AG20443 (cell line): ENCODE measurements around the gene COL4A1.
A peak's percentile ranks its signal among the peaks of the same experiment; 100 is the strongest.

ENCODE experiments used
- DNase-seq: peaks from one replicate; pipeline ENCODE4 v3.0.0; 2012; ENCODE audit warnings: low spot score, mixed read lengths

The COL4A1 gene

DNA sequence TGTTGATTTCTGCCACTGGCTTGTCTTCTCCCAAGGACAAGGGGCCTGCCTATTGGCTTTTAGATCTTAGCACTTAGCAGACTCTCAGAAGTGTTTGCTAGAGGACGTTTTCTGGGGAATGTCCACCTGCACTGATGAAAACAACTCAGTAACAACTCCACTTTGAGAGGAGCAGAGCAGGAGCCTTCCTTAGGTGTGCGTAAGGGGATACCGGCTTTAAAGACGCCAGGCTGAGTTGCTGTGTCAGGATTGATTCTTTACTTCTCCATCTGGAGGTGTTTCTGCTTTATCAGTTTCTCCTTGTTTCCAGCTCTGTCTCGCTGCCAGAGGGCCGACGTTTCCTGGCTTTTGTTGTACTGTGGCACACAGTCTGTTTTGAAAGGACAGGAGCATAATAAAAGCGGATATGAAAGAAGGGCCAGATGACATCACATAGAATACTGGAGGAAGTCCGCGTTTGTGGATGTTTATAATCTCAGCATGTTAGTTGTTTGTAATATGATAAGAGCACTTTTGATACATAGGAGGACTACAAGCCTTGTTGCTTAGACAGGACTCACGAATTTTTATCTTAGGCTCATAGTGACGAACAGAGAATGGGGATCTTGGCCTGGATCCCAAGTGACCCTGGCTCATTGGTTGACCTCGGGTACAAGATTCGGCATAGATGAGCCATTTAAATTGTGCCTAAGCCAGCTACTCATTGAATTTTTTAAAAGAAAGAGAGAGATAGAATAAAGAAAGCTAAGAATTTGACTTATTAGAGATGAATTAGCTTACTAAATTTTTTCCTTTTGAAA is 34.7 kb upstream of the COL4A1 start:
- DNase-seq, result no peak

DNA sequence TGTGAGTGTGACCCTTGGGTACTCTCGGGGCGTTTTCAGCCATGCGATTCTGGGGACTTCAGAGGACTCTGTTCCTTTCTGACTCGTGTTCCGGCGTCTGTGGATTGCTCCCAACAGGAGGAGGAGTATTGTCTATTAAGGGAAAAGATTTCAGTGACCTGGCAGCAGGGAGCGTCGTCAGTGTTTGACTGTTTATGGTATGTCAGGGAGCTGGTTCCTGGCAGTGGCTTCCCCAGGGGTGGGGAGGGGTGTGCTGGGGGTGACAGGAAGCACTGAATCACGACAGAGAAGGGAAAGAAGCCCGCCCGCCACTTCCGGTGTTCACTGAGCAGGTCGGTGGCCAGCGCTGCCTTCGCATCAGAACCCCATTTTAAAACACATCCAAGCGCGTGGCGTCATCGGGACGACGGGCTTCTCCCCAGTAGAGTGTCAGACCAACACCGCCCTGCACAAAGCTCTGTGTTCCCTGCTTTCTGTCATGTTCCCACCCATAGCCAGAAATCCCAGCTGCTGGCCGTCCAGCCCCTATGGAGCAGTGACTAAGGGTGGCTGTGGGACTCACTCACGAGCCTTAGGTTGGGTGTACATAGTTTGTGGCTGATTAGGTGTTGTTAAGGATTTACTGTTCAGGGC is 34.0 kb upstream of the COL4A1 start:
- DNase-seq, result peak; percentile 48

DNA sequence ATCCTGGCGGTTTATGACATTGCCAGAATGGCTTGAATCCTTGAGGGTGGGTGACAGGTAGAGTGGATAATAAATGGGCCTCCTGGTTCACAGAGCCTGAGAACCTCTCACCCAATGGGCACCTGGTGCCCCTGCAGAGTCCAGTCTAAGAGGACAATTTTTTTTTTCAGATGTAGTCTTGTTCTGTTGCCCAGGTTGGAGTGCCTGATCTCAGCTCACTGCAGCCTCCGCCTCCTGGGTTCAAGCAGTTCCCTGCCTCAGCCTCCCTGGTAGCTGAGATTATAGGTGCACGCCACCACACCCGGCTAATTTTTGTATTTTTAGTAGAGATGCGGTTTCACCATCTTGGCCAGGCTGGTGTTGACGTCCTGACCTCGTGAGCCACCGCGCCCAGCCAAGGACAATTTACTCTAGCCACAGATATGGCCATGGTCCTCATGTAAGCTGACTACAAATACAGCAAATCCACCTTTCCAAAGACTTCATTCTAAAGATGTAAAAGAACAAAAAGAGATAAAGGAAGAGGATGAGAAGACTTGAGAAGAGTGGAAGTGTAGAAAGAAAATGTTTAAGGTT is 33.1 kb upstream of the COL4A1 start:
- DNase-seq, result no peak

DNA sequence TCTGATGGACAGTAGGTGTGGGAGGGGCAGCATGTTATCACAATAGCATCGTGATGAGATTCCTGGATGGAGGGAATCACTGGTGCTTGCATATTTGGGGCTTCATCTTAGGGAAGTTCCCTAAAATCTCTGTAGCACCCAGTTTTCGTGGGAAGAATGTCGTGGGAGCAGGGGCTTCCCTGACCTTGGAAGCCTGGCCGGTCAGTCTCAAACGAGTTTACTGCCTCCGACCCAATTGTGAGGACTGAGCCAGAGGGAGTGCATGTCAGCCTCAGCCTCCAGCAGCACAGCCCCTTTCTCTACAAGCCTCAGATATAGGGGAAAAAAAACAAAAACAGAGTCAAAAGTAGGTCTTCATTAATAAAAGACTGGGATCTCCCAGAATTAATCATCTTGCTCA is 32.3 kb upstream of the COL4A1 start:
- no peak for DNase-seq

DNA sequence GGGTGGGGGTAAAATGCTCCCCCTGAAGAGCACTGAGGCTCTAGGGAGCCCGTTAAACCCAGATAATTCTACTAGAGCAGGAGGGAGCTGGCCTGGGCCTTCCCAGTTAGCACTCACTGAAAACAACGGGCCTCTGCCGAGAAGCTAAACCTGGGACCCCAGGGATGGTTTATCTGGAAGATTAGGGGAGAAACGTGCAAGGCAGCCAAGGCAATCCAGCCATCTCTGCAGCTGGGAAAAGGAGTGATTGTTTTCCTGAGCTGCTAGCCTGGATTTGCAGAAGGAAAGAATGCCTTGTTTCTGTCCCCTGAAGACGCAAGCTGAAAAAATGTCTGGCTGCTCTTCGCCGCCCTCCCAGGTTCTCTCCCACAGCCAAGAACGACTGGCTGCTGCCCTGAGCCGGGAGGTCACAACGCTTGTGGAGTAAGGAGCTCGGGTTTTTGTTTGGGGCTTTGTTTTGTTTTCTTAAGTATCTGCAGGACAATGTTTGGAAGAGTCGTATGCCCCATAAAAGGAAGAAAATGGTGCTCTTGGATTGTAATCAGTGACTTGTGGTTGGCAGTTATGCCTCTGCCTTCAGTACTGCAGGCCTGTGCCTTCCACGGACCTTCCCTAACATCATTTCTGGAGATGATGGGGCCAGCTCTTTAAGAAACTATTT is 31.6 kb upstream of the COL4A1 start:
- peak; percentile 73 for DNase-seq

DNA sequence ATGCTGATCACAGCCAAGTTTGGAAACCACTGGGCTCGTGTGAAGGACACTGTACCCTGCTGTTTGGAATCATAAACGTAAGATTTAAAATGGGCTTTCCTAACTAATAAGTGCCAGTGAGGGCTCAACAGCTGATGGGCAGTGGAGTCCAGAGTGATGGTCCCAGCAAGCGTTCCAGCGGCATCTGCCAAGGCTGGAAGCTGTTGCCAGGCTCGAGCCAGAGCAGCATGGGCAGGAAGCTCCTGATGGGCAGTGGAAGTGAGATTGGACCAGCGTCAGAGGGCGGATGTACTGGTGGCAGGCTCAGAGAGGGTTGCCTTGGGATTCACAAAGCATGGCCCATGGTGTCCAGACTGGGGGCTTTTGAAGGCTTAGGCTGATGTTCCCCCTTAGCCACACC is 30.3 kb upstream of the COL4A1 start:
- no peak for DNase-seq

DNA sequence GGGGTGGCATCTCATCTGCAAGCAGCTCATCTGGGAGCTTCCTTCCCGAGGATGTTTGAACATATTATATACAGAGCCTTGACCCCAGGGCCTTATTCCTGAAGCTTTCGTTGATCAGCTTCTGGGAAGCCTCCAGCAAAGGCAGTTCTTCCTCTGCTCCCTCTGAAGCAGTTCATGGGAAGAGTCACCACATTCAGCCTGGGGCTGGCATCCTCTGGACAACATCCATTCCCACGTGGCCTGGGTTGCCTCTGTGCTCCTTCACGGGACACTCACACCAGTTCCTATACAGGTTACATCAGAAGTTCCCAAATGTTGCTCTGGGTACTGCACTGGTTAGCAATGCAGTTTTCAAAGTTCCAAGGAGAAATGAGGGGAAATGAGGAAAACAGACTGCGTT is 29.7 kb upstream of the COL4A1 start:
- DNase-seq, result no peak

DNA sequence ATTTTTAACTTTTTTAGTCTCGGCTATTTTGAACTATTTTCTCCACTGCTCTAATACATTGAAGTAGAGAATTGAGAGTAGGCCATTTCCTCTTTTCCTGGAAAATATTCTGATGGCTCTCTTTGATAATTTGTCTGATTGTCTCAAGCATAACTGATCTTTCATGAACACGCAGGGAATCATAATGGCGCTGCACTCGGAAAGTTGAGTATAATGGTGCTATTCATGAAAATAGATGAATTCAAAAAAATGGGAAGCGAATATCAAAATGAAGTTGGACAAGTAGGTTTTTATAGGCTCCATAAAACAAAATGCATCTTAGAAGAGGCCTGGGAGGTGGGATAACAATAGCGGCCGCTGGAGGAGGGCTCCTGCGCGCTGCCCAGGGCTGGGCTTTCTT is 29.2 kb upstream of the COL4A1 start:
- no peak for DNase-seq

DNA sequence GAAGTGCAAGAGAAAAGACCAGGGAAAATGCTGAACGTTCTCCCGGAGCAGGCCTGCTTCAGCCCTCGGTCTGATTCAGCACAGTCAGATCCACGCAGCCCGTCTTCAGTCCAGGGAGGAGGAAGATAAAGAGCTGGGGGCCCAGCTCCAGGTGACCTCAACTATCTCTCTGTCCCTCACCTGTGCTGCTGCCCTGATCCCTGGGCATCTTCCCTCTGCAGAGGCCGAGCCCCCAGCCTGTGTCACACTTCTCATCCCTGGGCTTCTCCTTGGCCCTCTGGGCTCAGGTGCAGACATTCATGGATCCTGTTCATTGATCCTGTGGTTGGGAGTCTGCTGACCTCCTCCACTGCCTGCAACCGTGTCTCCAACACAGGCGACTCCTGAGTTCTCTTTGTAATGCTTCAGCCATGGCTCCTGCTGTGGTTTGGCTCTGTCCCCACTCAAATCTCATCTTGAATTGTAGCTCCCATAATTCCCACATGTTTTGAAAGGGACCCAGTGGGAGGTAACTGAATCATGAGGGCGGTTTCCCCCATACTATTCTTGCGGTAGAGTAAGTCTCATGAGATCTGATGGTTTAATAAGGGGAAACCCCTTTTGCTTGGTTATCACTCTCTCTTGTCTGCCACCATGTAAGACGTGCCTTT is 28.0 kb upstream of the COL4A1 start:
- no peak for DNase-seq

DNA sequence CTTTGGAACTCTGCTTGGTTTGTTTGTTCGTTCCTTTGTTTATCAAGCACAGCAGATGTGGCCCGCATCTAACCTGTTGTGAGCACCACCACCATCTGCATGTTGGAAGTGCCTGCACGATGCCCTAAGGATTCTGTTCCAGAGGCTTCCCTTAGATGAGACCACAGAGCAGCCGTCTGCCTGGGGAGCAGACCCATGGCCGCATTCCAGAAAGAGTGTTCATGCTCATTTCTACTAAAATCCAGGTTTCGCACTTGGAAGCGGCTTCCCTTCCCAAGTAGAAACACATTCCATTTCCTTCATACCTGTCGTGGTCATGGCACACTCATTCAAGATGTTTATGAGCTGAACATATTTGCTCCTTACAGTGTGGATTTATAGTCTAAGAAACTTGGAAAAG is 27.3 kb upstream of the COL4A1 start:
- DNase-seq, result no peak

DNA sequence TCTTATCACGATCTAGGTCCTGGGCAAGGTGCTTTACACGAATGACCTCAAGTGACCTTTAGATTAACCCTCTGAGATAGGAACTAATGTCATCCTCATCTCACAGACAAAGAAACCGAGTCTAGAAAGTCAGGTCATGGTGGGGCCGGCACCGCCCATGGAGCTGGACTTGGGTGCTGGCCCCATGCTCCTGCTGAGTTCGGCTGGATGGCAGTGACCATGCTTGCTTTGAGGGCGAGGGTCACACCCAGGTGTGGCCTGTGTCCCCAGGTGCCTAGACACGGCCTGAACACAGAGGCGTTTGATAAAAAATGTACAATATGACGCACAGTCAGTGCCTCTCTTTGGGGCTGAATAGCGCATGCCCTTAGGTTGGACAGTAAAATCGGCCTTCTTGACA is 26.9 kb upstream of the COL4A1 start:
- no peak for DNase-seq

DNA sequence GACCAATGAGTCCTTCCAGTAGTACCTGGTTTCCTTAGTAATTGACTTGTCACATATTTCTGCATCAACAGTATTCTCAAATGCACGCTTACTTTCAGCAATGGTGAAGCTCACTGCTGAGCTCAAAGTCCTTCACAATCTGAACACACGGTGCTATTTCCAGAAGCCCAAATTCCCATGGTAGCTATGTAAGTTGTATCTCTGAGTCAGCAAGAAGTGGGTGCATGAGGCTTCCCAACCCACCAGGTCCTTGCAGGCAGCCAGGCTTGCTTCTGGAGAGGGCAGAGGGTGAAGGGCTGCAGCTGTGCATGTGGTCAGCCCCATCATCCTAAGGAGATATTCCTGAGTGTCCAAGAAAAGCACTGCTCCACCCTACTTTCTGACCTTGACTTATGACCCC is 25.8 kb upstream of the COL4A1 start:
- DNase-seq, result no peak

DNA sequence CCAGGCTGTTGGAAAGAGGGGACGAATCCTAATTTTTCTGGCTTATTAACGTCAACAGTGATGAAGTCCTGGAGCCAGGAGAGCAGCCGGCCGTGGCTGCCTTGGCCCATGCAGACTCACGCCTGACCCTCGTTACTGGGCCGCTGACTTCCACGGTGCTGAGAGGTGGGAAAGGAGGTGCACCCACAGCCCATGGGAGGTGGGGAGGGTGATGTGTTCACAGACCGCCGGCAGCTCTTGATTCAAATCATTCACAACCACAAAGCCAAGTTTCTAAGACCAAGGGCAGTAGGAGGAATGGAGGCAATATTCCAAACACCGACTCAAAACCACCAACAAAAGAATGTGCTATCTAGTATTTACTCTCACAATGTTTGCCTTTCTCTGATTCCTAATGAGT is 24.4 kb upstream of the COL4A1 start:
- peak; percentile 59 for DNase-seq

DNA sequence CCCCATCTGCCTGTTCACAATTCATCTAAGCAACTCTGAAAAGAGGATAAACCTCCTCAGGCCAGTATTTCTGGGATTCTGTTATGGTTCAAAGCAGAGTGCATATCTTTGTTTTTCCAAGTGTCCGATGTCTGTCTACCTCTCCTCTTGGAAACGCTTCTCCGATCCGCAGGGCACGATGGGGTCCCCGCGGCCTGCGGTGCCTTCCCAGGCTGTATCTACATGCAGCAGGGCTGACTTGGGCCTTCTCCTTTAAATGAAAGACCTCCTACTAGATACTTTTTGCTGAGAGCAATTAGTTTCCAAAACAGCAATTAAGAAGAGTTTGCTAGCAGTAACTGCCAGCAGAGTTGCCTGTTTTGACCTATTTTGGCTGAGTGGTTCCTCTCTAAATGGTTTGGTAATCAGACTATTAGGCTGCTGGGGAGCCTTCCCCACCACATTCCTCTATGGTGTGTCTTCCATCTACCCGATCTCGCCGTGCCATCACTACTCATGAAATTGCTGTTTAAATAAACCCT is 23.6 kb upstream of the COL4A1 start:
- DNase-seq, result peak; percentile 83

DNA sequence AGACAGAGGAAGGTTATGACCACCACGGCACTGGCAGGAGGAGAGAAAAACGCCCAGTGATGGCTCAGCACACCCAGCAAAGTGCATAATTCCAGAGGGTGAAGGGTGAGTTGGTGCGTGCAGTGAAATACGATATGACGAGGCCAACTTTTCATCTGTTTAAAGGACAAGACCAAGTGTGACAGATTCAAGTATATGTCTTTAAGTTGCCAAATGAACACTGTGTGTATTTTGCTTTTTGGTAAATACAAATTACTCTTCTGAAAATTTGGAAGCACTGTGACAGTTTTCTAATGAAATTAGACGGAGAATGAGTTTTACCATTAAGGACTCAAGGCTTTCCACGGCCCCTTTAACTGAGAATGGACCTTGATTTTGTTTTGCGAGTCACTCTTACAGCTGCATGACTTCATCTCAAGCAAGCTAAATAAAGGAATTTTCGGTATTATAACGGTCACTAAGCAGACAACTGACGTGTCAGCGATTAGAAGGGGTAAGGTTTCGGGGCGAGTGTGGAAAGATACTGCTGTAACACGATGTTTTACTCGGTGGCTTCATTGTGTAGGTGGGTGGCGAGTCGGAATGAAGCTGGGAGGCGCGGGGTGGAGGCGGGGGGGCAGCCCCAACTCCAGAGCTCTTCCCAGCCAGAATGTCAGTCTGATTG is 23.0 kb upstream of the COL4A1 start:
- DNase-seq, result no peak

DNA sequence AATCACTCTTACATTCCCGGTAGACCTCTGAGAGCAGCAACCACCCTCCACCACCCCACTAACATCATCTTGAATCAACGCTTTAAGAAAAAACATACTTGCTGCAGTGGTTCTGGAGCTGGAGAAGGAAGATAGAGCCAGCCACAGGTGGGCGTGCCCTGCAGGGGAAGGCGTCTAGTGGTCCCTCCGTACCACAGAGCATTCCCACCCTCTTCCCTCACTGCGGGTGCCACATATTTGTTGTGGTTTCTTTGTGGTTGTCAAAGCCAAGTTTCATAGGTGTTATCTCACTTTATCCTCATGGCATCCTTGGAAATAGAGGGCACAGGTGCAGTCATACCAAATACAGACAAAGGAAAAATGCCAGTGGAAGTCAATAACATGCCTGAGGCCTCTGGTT is 22.3 kb upstream of the COL4A1 start:
- DNase-seq, result no peak

DNA sequence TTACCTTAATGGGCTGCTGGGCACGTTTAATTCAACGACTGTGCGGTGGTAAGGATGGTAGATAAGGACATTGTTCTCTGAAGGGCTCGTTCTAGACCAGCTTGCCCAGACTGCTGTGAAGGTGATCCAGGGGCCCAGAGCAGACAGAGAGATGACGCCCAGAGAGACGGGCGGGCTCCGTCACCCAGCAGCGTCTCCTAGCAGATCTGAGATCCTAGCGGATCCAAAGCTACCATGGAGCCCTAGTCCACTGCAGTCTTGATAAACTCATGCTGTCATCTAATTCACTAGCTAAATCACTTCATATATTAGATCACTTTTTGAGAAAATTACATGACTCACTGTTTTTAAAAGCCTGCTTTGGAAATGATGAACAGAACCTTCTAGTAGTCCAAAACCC is 21.6 kb upstream of the COL4A1 start:
- no peak for DNase-seq

DNA sequence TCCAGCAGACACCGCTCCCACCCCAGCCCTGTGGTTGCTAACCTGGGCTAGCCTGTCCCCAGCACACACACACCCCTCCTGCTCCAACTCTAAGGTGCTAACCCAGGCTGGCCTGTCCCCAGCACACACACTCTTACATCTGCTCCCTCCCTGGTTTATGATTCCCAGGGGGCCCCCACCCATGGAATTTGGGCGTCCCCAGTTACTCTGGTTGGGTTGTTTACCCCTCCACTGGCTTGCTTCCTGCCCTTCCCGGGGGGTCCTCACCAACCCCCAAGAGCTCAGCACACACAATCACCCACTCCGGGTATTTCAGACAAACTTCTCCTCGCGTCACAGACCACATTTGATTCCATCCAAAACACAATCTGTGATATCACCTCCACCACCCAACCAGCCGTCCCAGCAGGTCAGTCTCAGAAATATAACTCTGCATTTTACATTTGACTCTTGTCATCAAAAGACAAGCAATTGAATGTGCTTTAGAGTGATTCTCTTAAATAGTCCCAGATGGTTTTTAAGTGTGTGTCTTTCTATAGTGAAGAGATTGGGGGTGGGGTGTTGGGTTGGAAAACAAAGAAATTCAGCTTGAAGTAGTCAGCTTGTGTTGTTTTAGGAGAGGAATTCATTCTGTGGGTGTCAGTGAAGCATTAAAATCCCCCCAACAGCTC is 20.2 kb upstream of the COL4A1 start:
- DNase-seq, result no peak

DNA sequence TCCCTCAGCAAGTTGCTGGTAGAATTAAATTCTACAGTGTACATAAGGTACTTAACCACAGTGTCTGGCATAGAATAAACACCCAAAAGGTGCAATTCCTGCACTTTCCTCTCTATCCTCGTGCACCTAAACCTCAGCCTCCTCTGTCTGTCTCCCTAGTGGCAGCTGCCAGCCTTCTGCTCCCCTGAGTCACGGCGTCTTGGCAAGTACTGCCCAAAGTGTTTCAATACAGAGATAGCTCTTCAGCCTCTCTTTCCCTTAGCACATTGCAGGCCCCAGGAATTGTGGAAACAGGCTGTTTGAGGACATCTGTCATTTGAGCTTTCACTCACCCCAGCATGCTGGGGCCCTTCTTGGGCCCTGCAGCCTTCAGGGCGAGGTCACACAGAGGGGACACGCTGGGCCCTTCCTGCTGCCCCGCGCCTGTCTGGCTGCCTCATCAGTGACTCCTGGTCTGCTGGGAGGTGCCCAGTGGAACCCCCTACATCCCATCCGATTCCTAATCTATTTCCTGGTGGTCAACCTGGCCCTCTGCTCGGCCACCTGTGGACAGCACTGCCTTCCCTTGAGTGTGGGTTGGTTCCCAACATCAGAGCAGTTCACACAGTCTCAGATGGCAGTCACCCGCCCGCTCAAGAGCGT is 19.4 kb upstream of the COL4A1 start:
- no peak for DNase-seq

DNA sequence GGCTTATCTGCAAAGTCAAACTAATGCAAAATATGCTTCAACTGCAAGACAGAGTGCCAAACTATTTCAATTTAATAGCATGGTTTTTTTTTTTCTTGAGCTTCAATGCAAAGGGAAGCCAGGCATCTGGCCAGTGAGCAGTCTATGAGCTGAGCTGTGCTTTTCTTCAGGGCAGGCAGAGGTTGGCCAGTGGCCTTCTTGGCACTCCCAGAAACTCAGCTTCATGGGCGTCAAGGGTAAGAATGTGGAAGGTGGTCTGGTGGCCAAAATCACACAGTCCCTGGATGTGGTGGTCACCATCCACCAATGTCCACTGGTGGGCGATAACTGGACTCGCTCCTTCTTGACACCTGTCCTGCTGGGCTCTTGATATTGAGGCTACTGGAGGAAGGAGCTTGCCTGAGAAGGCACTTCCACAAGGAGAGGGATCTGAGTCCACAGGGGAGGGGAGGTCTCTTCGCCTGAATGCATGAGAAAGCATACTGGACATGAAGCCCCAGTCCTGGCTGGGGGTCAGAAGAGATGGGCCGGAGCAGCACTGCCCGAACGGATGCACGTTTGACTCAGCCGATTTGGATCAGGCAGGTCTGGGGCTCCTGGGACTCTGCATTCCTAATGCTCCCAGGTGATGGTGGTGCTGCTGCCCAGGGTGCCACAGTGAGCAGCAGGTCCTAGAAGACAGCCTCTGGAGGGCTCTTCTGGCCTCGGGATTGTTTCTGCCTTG is 17.2 kb upstream of the COL4A1 start:
- DNase-seq, result no peak
